Measurements from ENCODE around the gene GATB. TPM values are rescaled to one million over a fixed set of nuclear protein-coding genes. Genes with fewer than 3 reads are reported as not detected.

The GATB gene
- total RNA-seq, 4 donors from 2014 or later = 26.6 to 49.2 (median 32.6) TPM

GRCh38 chr4:151708100-151708499 is 52.7 kb downstream of the GATB start:
- Histone ChIP-seq H3K9me3 (no peaks in the 10 kb centered on the region), H3K36me3 (peaks cover 2 to 66% (median 4%) of the 10 kb centered on the region in 3 donors), H3K27ac (no peak overlapping the region), H3K4me1 (no peaks in the 10 kb centered on the region), H3K4me3 (no peak overlapping the region), H3K27me3 (no peaks in the 10 kb centered on the region)
- TF ChIP-seq POLR2A (IDR thresholded peaks at IDR 0.05) = no peak
- no peak for TF ChIP-seq CTCF (IDR thresholded peaks at IDR 0.05)
- TF ChIP-seq EP300 (IDR thresholded peaks at IDR 0.05) = no peak
- 84 to 86% methylated on average over 4 of the region's 4 CpGs for WGBS, 2 donors
- no peak for DNase-seq (ENCODE audit: low spot score in 2 of 2)

- Histone ChIP-seq H3K4me1 (peaks cover 0 to 11% (median 0%) of the 10 kb centered on the region in 4 donors), H3K27ac (no peak overlapping the region), H3K36me3 (peaks cover 2 to 91% (median 4%) of the 10 kb centered on the region in 3 donors), H3K4me3 (no peak overlapping the region), H3K27me3 (no peaks in the 10 kb centered on the region), H3K9me3 (no peaks in the 10 kb centered on the region)
- WGBS, 2 donors = 93 to 97% methylated on average over 3 of the region's 3 CpGs
- no peak for DNase-seq (ENCODE audit: low spot score in 2 of 2)
- no peak for TF ChIP-seq EP300 (IDR thresholded peaks at IDR 0.05)
- no peak for TF ChIP-seq CTCF (IDR thresholded peaks at IDR 0.05)
- TF ChIP-seq POLR2A (IDR thresholded peaks at IDR 0.05) = no peak
Observed at GRCh38 chr4:151703401-151703800, 57.4 kb downstream of the GATB start.

- DNase-seq (ENCODE audit: low spot score in 2 of 2) = no peak
- 42 to 48% methylated on average over 4 of the region's 4 CpGs for WGBS, 2 donors
- Histone ChIP-seq H3K27ac (peak overlapping the region in 1 of 4 donors; percentile 59), H3K4me3 (no peak overlapping the region), H3K9me3 (no peaks in the 10 kb centered on the region), H3K27me3 (no peaks in the 10 kb centered on the region), H3K4me1 (peaks cover 0 to 11% (median 0%) of the 10 kb centered on the region in 4 donors), H3K36me3 (peaks cover 0 to 91% (median 2%) of the 10 kb centered on the region in 3 donors)
- no peak for TF ChIP-seq CTCF (IDR thresholded peaks at IDR 0.05)
- TF ChIP-seq EP300 (IDR thresholded peaks at IDR 0.05) = peak in 1 of 2 donors; percentile 49
- no peak for TF ChIP-seq POLR2A (IDR thresholded peaks at IDR 0.05)
Observed at GRCh38 chr4:151702256-151702655, 58.6 kb downstream of the GATB start.

- peaks cover 0 to 11% (median 0%) of the 10 kb centered on the region in 4 donors for H3K4me1 ChIP-seq
- peaks cover 0 to 86% (median 2%) of the 10 kb centered on the region in 3 donors for H3K36me3 ChIP-seq
- no peak overlapping the region for H3K4me3 ChIP-seq
- H3K27ac ChIP-seq = no peak overlapping the region
- H3K27me3 ChIP-seq = no peaks in the 10 kb centered on the region
- no peaks in the 10 kb centered on the region for H3K9me3 ChIP-seq
- TF ChIP-seq CTCF (IDR thresholded peaks at IDR 0.05) (no peak), POLR2A (IDR thresholded peaks at IDR 0.05) (no peak), EP300 (IDR thresholded peaks at IDR 0.05) (no peak)
- no peak for DNase-seq (ENCODE audit: low spot score in 2 of 2)
- 94% methylated on average over 16 of the region's 16 CpGs for WGBS, 2 donors
Observed at GRCh38 chr4:151700566-151701316, 60.1 kb downstream of the GATB start.

- Histone ChIP-seq H3K27ac (no peak overlapping the region), H3K9me3 (no peaks in the 10 kb centered on the region), H3K36me3 (peaks cover 0 to 70% (median 0%) of the 10 kb centered on the region in 3 donors), H3K27me3 (no peaks in the 10 kb centered on the region), H3K4me3 (no peak overlapping the region), H3K4me1 (peaks cover 0 to 11% (median 0%) of the 10 kb centered on the region in 4 donors)
- no peak for DNase-seq (ENCODE audit: low spot score in 2 of 2)
- TF ChIP-seq POLR2A (IDR thresholded peaks at IDR 0.05) (no peak), EP300 (IDR thresholded peaks at IDR 0.05) (no peak), CTCF (IDR thresholded peaks at IDR 0.05) (no peak)
- 96 to 98% methylated on average over 6 of the region's 6 CpGs for WGBS, 2 donors
Observed at GRCh38 chr4:151698213-151698612, 62.6 kb downstream of the GATB start.

Measured in tibial nerve (tissue), 4 donors.